Osteocyte (in vitro differentiated cells): ENCODE measurements around the gene GBGT1. TPM values are rescaled to one million over a fixed set of nuclear protein-coding genes. Genes with fewer than 3 reads are reported as not detected.

ENCODE experiments used
- DNase-seq: peaks from one replicate; pipeline ENCODE4 v3.0.0; 2021; ENCODE audit warnings: mixed read lengths; ENCODE audit not compliant: unreplicated experiment; ENCODE audit errors: extremely low spot score
- H3K27ac Mint-ChIP-seq: one replicate; pipeline ENCODE4 v1.8.0; 2021; ENCODE audit warnings: mild to moderate bottlenecking, mixed read lengths; ENCODE audit not compliant: unreplicated experiment
- H3K27me3 Mint-ChIP-seq: one replicate; pipeline ENCODE4 v1.8.0; 2021; ENCODE audit warnings: mixed read lengths; ENCODE audit not compliant: unreplicated experiment
- H3K36me3 Mint-ChIP-seq: one replicate; pipeline ENCODE4 v1.8.0; 2021; ENCODE audit warnings: mixed read lengths; ENCODE audit not compliant: unreplicated experiment
- H3K4me1 Mint-ChIP-seq: one replicate; pipeline ENCODE4 v1.8.0; 2021; ENCODE audit warnings: mixed read lengths; ENCODE audit not compliant: unreplicated experiment
- H3K4me3 Mint-ChIP-seq: one replicate; pipeline ENCODE4 v1.8.0; 2021; ENCODE audit warnings: mild to moderate bottlenecking, moderate library complexity, mixed read lengths; ENCODE audit not compliant: unreplicated experiment
- H3K9me3 Mint-ChIP-seq: one replicate; pipeline ENCODE4 v1.8.0; 2021; ENCODE audit warnings: mixed read lengths; ENCODE audit not compliant: unreplicated experiment
- CTCF ChIP-seq: fragments of 200-600 bp; sonication (generic); IDR thresholded peaks from 2 replicates; pipeline ENCODE4 v1.5.0; 2021; ENCODE audit warnings: antibody characterized with exemption, mild to moderate bottlenecking, moderate library complexity
- total RNA-seq: library from RNA; stranded (reverse); gene quantifications from 2 replicates; pipeline ENCODE4 v1.2.1, GENCODE V29; 2021

Gene GBGT1
- total RNA-seq, 1 donor from 2014 or later, result 4.1 TPM

- H3K36me3 Mint-ChIP-seq, result peaks cover 5% of the 10 kb centered on the region
- no peak for TF ChIP-seq CTCF
- no peaks in the 10 kb centered on the region for H3K27me3 Mint-ChIP-seq
- DNase-seq, result no peak
- H3K4me1 Mint-ChIP-seq, result peaks cover 43% of the 10 kb centered on the region
- no peaks in the 10 kb centered on the region for H3K9me3 Mint-ChIP-seq
- H3K4me3 Mint-ChIP-seq, result no peak overlapping the region
- H3K27ac Mint-ChIP-seq, result no peak overlapping the region
These were observed 35.6 kb downstream of the GBGT1 start for GRCh38 chr9:133128152-133128551.

GRCh38 chr9:133127340-133127981, 36.3 kb downstream of the GBGT1 start:
- H3K4me3 Mint-ChIP-seq, result no peak overlapping the region
- TF ChIP-seq CTCF, result no peak
- H3K9me3 Mint-ChIP-seq, result no peaks in the 10 kb centered on the region
- H3K27me3 Mint-ChIP-seq, result no peaks in the 10 kb centered on the region
- peaks cover 5% of the 10 kb centered on the region for H3K36me3 Mint-ChIP-seq
- DNase-seq, result no peak
- peaks cover 44% of the 10 kb centered on the region for H3K4me1 Mint-ChIP-seq
- no peak overlapping the region for H3K27ac Mint-ChIP-seq

- peaks cover 5% of the 10 kb centered on the region for H3K36me3 Mint-ChIP-seq
- H3K27me3 Mint-ChIP-seq, result no peaks in the 10 kb centered on the region
- no peak for DNase-seq
- H3K9me3 Mint-ChIP-seq, result no peaks in the 10 kb centered on the region
- peak overlapping the region; percentile 57 for H3K4me3 Mint-ChIP-seq
- no peak for TF ChIP-seq CTCF
- H3K27ac Mint-ChIP-seq, result peak overlapping the region; percentile 74
- peaks cover 43% of the 10 kb centered on the region for H3K4me1 Mint-ChIP-seq
These were observed 36.9 kb downstream of the GBGT1 start for GRCh38 chr9:133126697-133127339.

GRCh38 chr9:133125941-133126696, 37.6 kb downstream of the GBGT1 start:
- no peak for DNase-seq
- Mint-ChIP-seq H3K27ac (peak overlapping the region; percentile 74), H3K36me3 (peaks cover 5% of the 10 kb centered on the region), H3K4me1 (peaks cover 44% of the 10 kb centered on the region), H3K27me3 (no peaks in the 10 kb centered on the region), H3K9me3 (no peaks in the 10 kb centered on the region), H3K4me3 (peak overlapping the region; percentile 57)
- TF ChIP-seq CTCF, result no peak

GRCh38 chr9:133124907-133125275, 38.8 kb downstream of the GBGT1 start:
- H3K4me1 Mint-ChIP-seq, result peaks cover 52% of the 10 kb centered on the region
- peaks cover 5% of the 10 kb centered on the region for H3K36me3 Mint-ChIP-seq
- no peak for TF ChIP-seq CTCF
- H3K27me3 Mint-ChIP-seq, result no peaks in the 10 kb centered on the region
- no peak overlapping the region for H3K27ac Mint-ChIP-seq
- H3K9me3 Mint-ChIP-seq, result no peaks in the 10 kb centered on the region
- no peak for DNase-seq
- no peak overlapping the region for H3K4me3 Mint-ChIP-seq
